Peyer's patch (tissue), 4 donors: Measurements from ENCODE around the gene PNPO.

ENCODE experiments used
- POLR2A ChIP-seq, 2 donors: fragments of 450-650 bp; IDR thresholded peaks; one replicate each; pipeline ENCODE4 v1.5.1; 2017; ENCODE audit warnings: antibody characterized with exemption in 2 of 2, mild to moderate bottlenecking in 2 of 2, moderate library complexity in 2 of 2
- TF ChIP-seq, protein P1 (sequence below), 6 experiments: fragments of 450-650 bp in 4 of 6; fragments of 200-600 bp in 2 of 6; sonication (generic) in 1 of 6; IDR thresholded peaks; one replicate each; pipeline ENCODE4 v1.5.1; 2017 to 2019; ENCODE audit warnings: antibody characterized with exemption in 6 of 6, mild to moderate bottlenecking in 3 of 6, moderate library complexity in 1 of 6

DNA sequence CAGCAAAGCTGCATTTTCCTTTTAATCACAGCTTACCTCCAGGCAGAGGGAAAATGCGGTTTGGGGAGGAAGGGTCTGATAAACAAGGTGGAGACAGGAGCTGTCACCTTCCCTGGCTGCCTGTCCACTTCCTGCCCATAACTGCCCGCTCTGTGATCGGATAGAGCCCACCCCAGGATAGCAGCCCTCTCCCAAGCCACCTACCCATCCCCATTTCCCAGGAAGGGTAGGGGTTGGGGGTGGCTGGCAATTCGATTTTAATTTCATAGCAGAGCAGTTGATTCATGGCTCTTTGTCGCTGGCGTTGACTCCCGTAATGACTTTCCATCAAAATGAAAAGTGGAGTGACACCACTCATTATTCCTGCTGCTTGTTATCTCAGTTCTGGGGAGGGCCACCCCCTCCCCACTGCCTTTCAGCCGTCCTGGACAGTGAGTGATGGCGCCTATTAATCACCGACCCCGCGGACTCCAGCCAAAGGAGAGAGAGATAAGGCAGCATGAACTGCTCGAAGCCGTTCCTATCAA, 40.8 kb downstream of the PNPO start:
- TF ChIP-seq, protein P1, sequence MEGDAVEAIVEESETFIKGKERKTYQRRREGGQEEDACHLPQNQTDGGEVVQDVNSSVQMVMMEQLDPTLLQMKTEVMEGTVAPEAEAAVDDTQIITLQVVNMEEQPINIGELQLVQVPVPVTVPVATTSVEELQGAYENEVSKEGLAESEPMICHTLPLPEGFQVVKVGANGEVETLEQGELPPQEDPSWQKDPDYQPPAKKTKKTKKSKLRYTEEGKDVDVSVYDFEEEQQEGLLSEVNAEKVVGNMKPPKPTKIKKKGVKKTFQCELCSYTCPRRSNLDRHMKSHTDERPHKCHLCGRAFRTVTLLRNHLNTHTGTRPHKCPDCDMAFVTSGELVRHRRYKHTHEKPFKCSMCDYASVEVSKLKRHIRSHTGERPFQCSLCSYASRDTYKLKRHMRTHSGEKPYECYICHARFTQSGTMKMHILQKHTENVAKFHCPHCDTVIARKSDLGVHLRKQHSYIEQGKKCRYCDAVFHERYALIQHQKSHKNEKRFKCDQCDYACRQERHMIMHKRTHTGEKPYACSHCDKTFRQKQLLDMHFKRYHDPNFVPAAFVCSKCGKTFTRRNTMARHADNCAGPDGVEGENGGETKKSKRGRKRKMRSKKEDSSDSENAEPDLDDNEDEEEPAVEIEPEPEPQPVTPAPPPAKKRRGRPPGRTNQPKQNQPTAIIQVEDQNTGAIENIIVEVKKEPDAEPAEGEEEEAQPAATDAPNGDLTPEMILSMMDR (IDR thresholded peaks at IDR 0.05) = no peak
- TF ChIP-seq POLR2A (IDR thresholded peaks at IDR 0.05) = no peak
